ENCODE data around the gene CHRDL2. TPM values are rescaled to one million over a fixed set of nuclear protein-coding genes. Genes with fewer than 3 reads are reported as not detected.
"Not testable (repeated sequence)": the region's sequence is repeated elsewhere in the genome, so short reads cannot be mapped to it uniquely, and the experiment has no call there.

Gene CHRDL2
- not detected for polyA plus RNA-seq (2012; ENCODE audit: insufficient read depth, insufficient read length)

- no peak within 1 kb of the TSS for H3K4me3 ChIP-seq (ENCODE audit: low read length)
- DNase-seq (ENCODE audit: low read depth, low spot score), result no peak
Measured at GRCh38 chr11:74731301-74732094, at the start of gene CHRDL2. Gene CHRDL2 (minus strand): TSS chr11:74731426. CDS start chr11:74730888, 538 bp downstream.

GRCh38 chr11:74780248-74781005, 49.2 kb upstream of the CHRDL2 start:
- DNase-seq (ENCODE audit: low read depth, low spot score), result no peak
- no peak overlapping the region for H3K4me3 ChIP-seq (ENCODE audit: low read length)

- no peak overlapping the region for H3K4me3 ChIP-seq (ENCODE audit: low read length)
- DNase-seq (ENCODE audit: low read depth, low spot score), result no peak
Measured at GRCh38 chr11:74778581-74778980, 47.4 kb upstream of the CHRDL2 start.

- DNase-seq (ENCODE audit: low read depth, low spot score), result no peak
- H3K4me3 ChIP-seq (ENCODE audit: low read length), result no peak overlapping the region
Measured at GRCh38 chr11:74777877-74778276, 46.7 kb upstream of the CHRDL2 start.

GRCh38 chr11:74777038-74777437, 45.8 kb upstream of the CHRDL2 start:
- DNase-seq (ENCODE audit: low read depth, low spot score), result no peak
- no peak overlapping the region for H3K4me3 ChIP-seq (ENCODE audit: low read length)

GRCh38 chr11:74776546-74776945, 45.3 kb upstream of the CHRDL2 start:
- no peak overlapping the region for H3K4me3 ChIP-seq (ENCODE audit: low read length)
- no peak for DNase-seq (ENCODE audit: low read depth, low spot score)

- H3K4me3 ChIP-seq (ENCODE audit: low read length), result no peak overlapping the region
- DNase-seq (ENCODE audit: low read depth, low spot score), result no peak
Measured at GRCh38 chr11:74775762-74776161, 44.5 kb upstream of the CHRDL2 start.

- DNase-seq (ENCODE audit: low read depth, low spot score), result no peak
- no peak overlapping the region for H3K4me3 ChIP-seq (ENCODE audit: low read length)
Measured at GRCh38 chr11:74773476-74773875, 42.2 kb upstream of the CHRDL2 start.

- DNase-seq (ENCODE audit: low read depth, low spot score), result no peak
- no peak overlapping the region for H3K4me3 ChIP-seq (ENCODE audit: low read length)
Measured at GRCh38 chr11:74771139-74771538, 39.9 kb upstream of the CHRDL2 start.

- DNase-seq (ENCODE audit: low read depth, low spot score), result no peak
- H3K4me3 ChIP-seq (ENCODE audit: low read length), result no peak overlapping the region
Measured at GRCh38 chr11:74770456-74770855, 39.2 kb upstream of the CHRDL2 start.

- H3K4me3 ChIP-seq (ENCODE audit: low read length), result no peak overlapping the region
- DNase-seq (ENCODE audit: low read depth, low spot score), result no peak
Measured at GRCh38 chr11:74769055-74769707, 38.0 kb upstream of the CHRDL2 start.

GRCh38 chr11:74768172-74768651, 37.0 kb upstream of the CHRDL2 start:
- DNase-seq (ENCODE audit: low read depth, low spot score); H3K4me3 ChIP-seq (ENCODE audit: low read length): not testable (repeated sequence)

GRCh38 chr11:74766905-74767304, 35.7 kb upstream of the CHRDL2 start:
- DNase-seq (ENCODE audit: low read depth, low spot score), result no peak
- H3K4me3 ChIP-seq (ENCODE audit: low read length), result no peak overlapping the region

GRCh38 chr11:74756571-74756970, 25.3 kb upstream of the CHRDL2 start:
- no peak overlapping the region for H3K4me3 ChIP-seq (ENCODE audit: low read length)
- no peak for DNase-seq (ENCODE audit: low read depth, low spot score)

- no peak for DNase-seq (ENCODE audit: low read depth, low spot score)
- H3K4me3 ChIP-seq (ENCODE audit: low read length), result no peak overlapping the region
Measured at GRCh38 chr11:74755395-74755995, 24.3 kb upstream of the CHRDL2 start.

- DNase-seq (ENCODE audit: low read depth, low spot score), result no peak
- H3K4me3 ChIP-seq (ENCODE audit: low read length), result no peak overlapping the region
Measured at GRCh38 chr11:74754507-74755252, 23.5 kb upstream of the CHRDL2 start.

GRCh38 chr11:74751303-74751702, 20.1 kb upstream of the CHRDL2 start:
- H3K4me3 ChIP-seq (ENCODE audit: low read length), result no peak overlapping the region
- DNase-seq (ENCODE audit: low read depth, low spot score), result no peak

GRCh38 chr11:74750598-74750997, 19.4 kb upstream of the CHRDL2 start:
- not testable (repeated sequence) for H3K4me3 ChIP-seq (ENCODE audit: low read length); DNase-seq (ENCODE audit: low read depth, low spot score)

- DNase-seq (ENCODE audit: low read depth, low spot score), result no peak
- peak overlapping the region; percentile 67 for H3K4me3 ChIP-seq (ENCODE audit: low read length)
Measured at GRCh38 chr11:74749965-74750296, 18.7 kb upstream of the CHRDL2 start.
